Upper lobe of right lung (tissue), 1 donor: ENCODE measurements around the gene SLC49A3. TPM values are rescaled to one million over a fixed set of nuclear protein-coding genes. Genes with fewer than 3 reads are reported as not detected.

Source experiments
- ATAC-seq: fragments of 200-7000 bp; cut with Tn5 transposase; one replicate; pipeline ENCODE4 v1.9.1; 2020; ENCODE audit warnings: mild to moderate bottlenecking, moderate library complexity
- DNase-seq: peaks from one replicate; pipeline ENCODE4 v3.0.0-alpha.2; 2020
- H3K27ac ChIP-seq: fragments of 200-600 bp; one replicate; pipeline ENCODE4 v1.8.0; 2022
- H3K27me3 ChIP-seq: fragments of 200-600 bp; one replicate; pipeline ENCODE4 v1.8.0; 2022; ENCODE audit warnings: mild to moderate bottlenecking
- H3K36me3 ChIP-seq: fragments of 200-600 bp; one replicate; pipeline ENCODE4 v1.8.0; 2022
- H3K4me1 ChIP-seq: fragments of 200-600 bp; one replicate; pipeline ENCODE4 v1.8.0; 2022
- H3K4me3 ChIP-seq: fragments of 200-600 bp; one replicate; pipeline ENCODE4 v1.8.0; 2022; ENCODE audit warnings: mild to moderate bottlenecking
- H3K9me3 ChIP-seq: fragments of 200-600 bp; one replicate; pipeline ENCODE4 v1.8.0; 2022
- CTCF ChIP-seq: fragments of 200-600 bp; IDR thresholded peaks from one replicate; pipeline ENCODE4 v1.8.0; 2022; ENCODE audit warnings: antibody characterized with exemption
- intact Hi-C: fragments of 100-400 bp; cut with DNase I; formaldehyde crosslinking; loops from one replicate; pipeline ENCODE4 v1.11.0; 2022
- total RNA-seq: library from RNA; stranded (reverse); fragmentation: NEBNext Ultra II Directional; extraction: Animal tissue kit (Norgen Biotek cat#: 25700); gene quantifications from one replicate; pipeline ENCODE4 v1.2.1, GENCODE V29; 2021
- donor health status: DM: no; HTN: yes; CAD: no; lungs with severe emphysema.

The SLC49A3 gene
- total RNA-seq, 1 donor from 2014 or later = 32.9 TPM

- Histone ChIP-seq H3K36me3 (peaks cover 21% of the 10 kb centered on the region), H3K4me1 (no peaks in the 10 kb centered on the region), H3K27me3 (no peaks in the 10 kb centered on the region), H3K27ac (no peak overlapping the region), H3K9me3 (no peaks in the 10 kb centered on the region), H3K4me3 (no peak overlapping the region)
- intact Hi-C loops = no loop called here
- no peak for ATAC-seq
- no peak for DNase-seq
- TF ChIP-seq CTCF = no peak
Observed at GRCh38 chr4:667545-667925, 21.4 kb downstream of the SLC49A3 start.

- ATAC-seq = no peak
- Histone ChIP-seq H3K4me3 (no peak overlapping the region), H3K36me3 (peaks cover 15% of the 10 kb centered on the region), H3K27ac (no peak overlapping the region), H3K4me1 (no peaks in the 10 kb centered on the region), H3K27me3 (no peaks in the 10 kb centered on the region), H3K9me3 (no peaks in the 10 kb centered on the region)
- TF ChIP-seq CTCF = no peak
- no peak for DNase-seq
- intact Hi-C loops = no loop called here
Observed at GRCh38 chr4:666822-667544, 22.0 kb downstream of the SLC49A3 start.

- Histone ChIP-seq H3K27ac (no peak overlapping the region), H3K9me3 (no peaks in the 10 kb centered on the region), H3K4me3 (no peak overlapping the region), H3K36me3 (peaks cover 9% of the 10 kb centered on the region), H3K27me3 (no peaks in the 10 kb centered on the region), H3K4me1 (no peaks in the 10 kb centered on the region)
- no peak for ATAC-seq
- intact Hi-C loops = no loop called here
- DNase-seq = no peak
- TF ChIP-seq CTCF = no peak
Observed at GRCh38 chr4:666436-666810, 22.5 kb downstream of the SLC49A3 start.

GRCh38 chr4:665751-666435 lies 23.1 kb downstream of the SLC49A3 start:
- ATAC-seq (no peak), DNase-seq (no peak)
- H3K36me3 ChIP-seq = peaks cover 4% of the 10 kb centered on the region
- no peak overlapping the region for H3K27ac ChIP-seq
- H3K9me3 ChIP-seq = no peaks in the 10 kb centered on the region
- H3K27me3 ChIP-seq = no peaks in the 10 kb centered on the region
- H3K4me3 ChIP-seq = no peak overlapping the region
- no peaks in the 10 kb centered on the region for H3K4me1 ChIP-seq
- intact Hi-C loops = no loop called here
- TF ChIP-seq CTCF = no peak

- Histone ChIP-seq H3K27ac (no peak overlapping the region), H3K9me3 (no peaks in the 10 kb centered on the region), H3K4me1 (no peaks in the 10 kb centered on the region), H3K36me3 (no peaks in the 10 kb centered on the region), H3K27me3 (no peaks in the 10 kb centered on the region), H3K4me3 (no peak overlapping the region)
- intact Hi-C loops = no loop called here
- TF ChIP-seq CTCF = no peak
- ATAC-seq = no peak
- no peak for DNase-seq
Observed at GRCh38 chr4:665381-665750, 23.6 kb downstream of the SLC49A3 start.
